Panc1 (cell line): ENCODE results near the gene MAP2K7.

Experiments used
- TF ChIP-seq, protein P1 (sequence below): fragments of 450-650 bp; IDR thresholded peaks from 2 replicates; pipeline ENCODE4 v1.5.1; 2017; ENCODE audit warnings: mild to moderate bottlenecking
- TF ChIP-seq, protein P2 (sequence below), 2 experiments: IDR thresholded peaks; 2 replicates each; pipeline ENCODE4 v1.6.1; 2011 to 2012; ENCODE audit warnings: low read depth in 2 of 2, control low read depth in 1 of 2, low read length in 1 of 2, mild to moderate bottlenecking in 1 of 2, moderate library complexity in 1 of 2; ENCODE audit not compliant: insufficient read depth in 1 of 2

DNA sequence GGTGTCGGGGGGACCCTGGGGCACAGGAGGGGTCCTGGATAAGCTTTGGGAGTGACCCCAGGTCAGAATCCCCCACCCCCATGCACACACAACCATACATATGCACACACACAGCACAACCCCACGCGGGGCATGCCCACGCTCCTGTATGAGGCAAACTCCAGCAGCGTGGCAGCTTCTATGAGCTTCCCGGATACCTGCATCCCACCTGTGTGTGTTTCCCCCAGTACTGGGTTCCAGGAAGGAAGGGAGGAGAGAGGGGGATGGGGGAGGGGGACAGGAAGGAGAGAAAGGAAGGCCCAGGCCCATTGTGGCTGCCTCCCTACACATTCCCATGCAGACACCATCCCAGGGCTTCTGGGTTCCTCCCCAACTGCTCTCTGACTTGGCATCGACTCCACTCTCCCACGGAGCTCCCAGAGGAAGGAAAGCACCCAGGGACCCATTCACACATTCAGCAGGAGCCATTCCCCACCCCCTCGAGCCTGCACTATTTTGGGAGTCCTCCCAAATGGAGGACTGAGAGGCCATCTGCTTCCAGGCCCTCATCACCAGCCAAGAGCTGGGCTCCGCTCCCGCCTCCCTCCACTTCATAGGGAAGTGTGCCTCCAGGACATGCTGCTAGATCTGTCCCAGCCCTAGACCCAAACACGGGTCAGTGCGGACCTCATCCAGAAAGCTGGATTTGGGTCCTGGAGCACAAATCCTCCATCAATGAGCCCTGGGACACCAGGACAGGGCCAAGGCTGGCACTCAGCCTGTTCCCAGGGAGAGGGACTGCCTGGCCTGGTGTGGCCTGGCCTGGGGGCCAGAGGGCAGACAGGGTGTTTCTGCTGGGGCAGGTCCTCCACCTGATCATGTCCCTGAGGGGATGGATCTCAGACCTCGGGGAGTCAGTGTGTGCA is 42.7 kb upstream of the MAP2K7 start:
- TF ChIP-seq, protein P1, sequence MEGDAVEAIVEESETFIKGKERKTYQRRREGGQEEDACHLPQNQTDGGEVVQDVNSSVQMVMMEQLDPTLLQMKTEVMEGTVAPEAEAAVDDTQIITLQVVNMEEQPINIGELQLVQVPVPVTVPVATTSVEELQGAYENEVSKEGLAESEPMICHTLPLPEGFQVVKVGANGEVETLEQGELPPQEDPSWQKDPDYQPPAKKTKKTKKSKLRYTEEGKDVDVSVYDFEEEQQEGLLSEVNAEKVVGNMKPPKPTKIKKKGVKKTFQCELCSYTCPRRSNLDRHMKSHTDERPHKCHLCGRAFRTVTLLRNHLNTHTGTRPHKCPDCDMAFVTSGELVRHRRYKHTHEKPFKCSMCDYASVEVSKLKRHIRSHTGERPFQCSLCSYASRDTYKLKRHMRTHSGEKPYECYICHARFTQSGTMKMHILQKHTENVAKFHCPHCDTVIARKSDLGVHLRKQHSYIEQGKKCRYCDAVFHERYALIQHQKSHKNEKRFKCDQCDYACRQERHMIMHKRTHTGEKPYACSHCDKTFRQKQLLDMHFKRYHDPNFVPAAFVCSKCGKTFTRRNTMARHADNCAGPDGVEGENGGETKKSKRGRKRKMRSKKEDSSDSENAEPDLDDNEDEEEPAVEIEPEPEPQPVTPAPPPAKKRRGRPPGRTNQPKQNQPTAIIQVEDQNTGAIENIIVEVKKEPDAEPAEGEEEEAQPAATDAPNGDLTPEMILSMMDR, result no peak
- TF ChIP-seq, protein P2, sequence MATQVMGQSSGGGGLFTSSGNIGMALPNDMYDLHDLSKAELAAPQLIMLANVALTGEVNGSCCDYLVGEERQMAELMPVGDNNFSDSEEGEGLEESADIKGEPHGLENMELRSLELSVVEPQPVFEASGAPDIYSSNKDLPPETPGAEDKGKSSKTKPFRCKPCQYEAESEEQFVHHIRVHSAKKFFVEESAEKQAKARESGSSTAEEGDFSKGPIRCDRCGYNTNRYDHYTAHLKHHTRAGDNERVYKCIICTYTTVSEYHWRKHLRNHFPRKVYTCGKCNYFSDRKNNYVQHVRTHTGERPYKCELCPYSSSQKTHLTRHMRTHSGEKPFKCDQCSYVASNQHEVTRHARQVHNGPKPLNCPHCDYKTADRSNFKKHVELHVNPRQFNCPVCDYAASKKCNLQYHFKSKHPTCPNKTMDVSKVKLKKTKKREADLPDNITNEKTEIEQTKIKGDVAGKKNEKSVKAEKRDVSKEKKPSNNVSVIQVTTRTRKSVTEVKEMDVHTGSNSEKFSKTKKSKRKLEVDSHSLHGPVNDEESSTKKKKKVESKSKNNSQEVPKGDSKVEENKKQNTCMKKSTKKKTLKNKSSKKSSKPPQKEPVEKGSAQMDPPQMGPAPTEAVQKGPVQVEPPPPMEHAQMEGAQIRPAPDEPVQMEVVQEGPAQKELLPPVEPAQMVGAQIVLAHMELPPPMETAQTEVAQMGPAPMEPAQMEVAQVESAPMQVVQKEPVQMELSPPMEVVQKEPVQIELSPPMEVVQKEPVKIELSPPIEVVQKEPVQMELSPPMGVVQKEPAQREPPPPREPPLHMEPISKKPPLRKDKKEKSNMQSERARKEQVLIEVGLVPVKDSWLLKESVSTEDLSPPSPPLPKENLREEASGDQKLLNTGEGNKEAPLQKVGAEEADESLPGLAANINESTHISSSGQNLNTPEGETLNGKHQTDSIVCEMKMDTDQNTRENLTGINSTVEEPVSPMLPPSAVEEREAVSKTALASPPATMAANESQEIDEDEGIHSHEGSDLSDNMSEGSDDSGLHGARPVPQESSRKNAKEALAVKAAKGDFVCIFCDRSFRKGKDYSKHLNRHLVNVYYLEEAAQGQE (IDR thresholded peaks at IDR 0.05; ENCODE audit: insufficient read depth in 1 of 2, low read depth in 2 of 2, low read length in 1 of 2), result no peak
